H9 (cell line): Measurements from ENCODE around the gene MED23. TPM values are rescaled to one million over a fixed set of nuclear protein-coding genes. Genes with fewer than 3 reads are reported as not detected.

ENCODE experiments used
- DNase-seq: peaks from one replicate; pipeline ENCODE4 v3.0.0-alpha.2; 2017
- H2AFZ ChIP-seq: one replicate; pipeline ENCODE4 v1.6.1; 2013; ENCODE audit warnings: mild to moderate bottlenecking, low read length, control low read depth, moderate library complexity
- H2AK5ac ChIP-seq: 2 replicates; pipeline ENCODE4 v1.6.1; 2013; ENCODE audit warnings: low read length, control low read depth, mixed read lengths; ENCODE audit not compliant: insufficient read length
- H2BK120ac ChIP-seq: one replicate; pipeline ENCODE4 v1.6.1; 2013; ENCODE audit warnings: low read depth, mild to moderate bottlenecking, low read length, control low read depth, inconsistent platforms; ENCODE audit not compliant: poor library complexity, severe bottlenecking
- H2BK12ac ChIP-seq: 2 replicates; pipeline ENCODE4 v1.6.1; 2013; ENCODE audit warnings: low read length, control low read depth, mixed read lengths, low read depth; ENCODE audit not compliant: insufficient read length
- H2BK15ac ChIP-seq: 2 replicates; pipeline ENCODE4 v1.6.1; 2013; ENCODE audit warnings: low read depth, low read length, control low read depth
- H2BK20ac ChIP-seq: one replicate; pipeline ENCODE4 v1.6.1; 2013; ENCODE audit warnings: low read depth, mild to moderate bottlenecking, low read length, control low read depth, inconsistent platforms; ENCODE audit not compliant: poor library complexity, severe bottlenecking
- H2BK5ac ChIP-seq: 2 replicates; pipeline ENCODE4 v1.6.1; 2013; ENCODE audit warnings: low read length, control low read depth, mixed read lengths; ENCODE audit not compliant: insufficient read length
- H3K14ac ChIP-seq: 2 replicates; pipeline ENCODE4 v1.6.1; 2013; ENCODE audit warnings: low read length, control low read depth; ENCODE audit not compliant: insufficient read depth
- H3K18ac ChIP-seq: 2 replicates; pipeline ENCODE4 v1.6.1; 2013; ENCODE audit warnings: low read depth, mild to moderate bottlenecking, mixed read lengths, low read length, control low read depth; ENCODE audit not compliant: insufficient read length
- H3K23ac ChIP-seq: 2 replicates; pipeline ENCODE4 v1.6.1; 2013; ENCODE audit warnings: low read length, control low read depth, mixed read lengths, low read depth; ENCODE audit not compliant: insufficient read length
- H3K23me2 ChIP-seq: 2 replicates; pipeline ENCODE4 v1.6.1; 2013; ENCODE audit warnings: low read depth, mild to moderate bottlenecking, mixed read lengths, low read length, control low read depth; ENCODE audit not compliant: insufficient read length, poor library complexity, severe bottlenecking
- H3K27ac ChIP-seq: 2 replicates; pipeline ENCODE4 v1.5.1; 2013; ENCODE audit warnings: low read length, control low read depth, mixed read lengths, low read depth; ENCODE audit not compliant: insufficient read length
- H3K27me3 ChIP-seq: 2 replicates; pipeline ENCODE4 v1.6.1; 2013; ENCODE audit warnings: low read length, control low read depth, inconsistent platforms; ENCODE audit not compliant: insufficient read depth
- H3K4ac ChIP-seq: 2 replicates; pipeline ENCODE4 v1.6.1; 2013; ENCODE audit warnings: low read depth, mild to moderate bottlenecking, control low read depth, inconsistent platforms, low read length, moderate library complexity
- H3K4me1 ChIP-seq: 2 replicates; pipeline ENCODE4 v1.6.1; 2013; ENCODE audit warnings: low read length, control low read depth, inconsistent platforms; ENCODE audit not compliant: insufficient read depth
- H3K4me2 ChIP-seq: 2 replicates; pipeline ENCODE4 v1.6.1; 2013; ENCODE audit warnings: low read length, control low read depth, mixed read lengths; ENCODE audit not compliant: insufficient read length, insufficient read depth
- H3K56ac ChIP-seq: 2 replicates; pipeline ENCODE4 v1.6.1; 2013; ENCODE audit warnings: low read depth, mild to moderate bottlenecking, mixed read lengths, low read length, control low read depth; ENCODE audit not compliant: insufficient read length
- H3K79me1 ChIP-seq: 2 replicates; pipeline ENCODE4 v1.6.1; 2013; ENCODE audit warnings: low read depth, mild to moderate bottlenecking, moderate library complexity, low read length, control low read depth, inconsistent platforms; ENCODE audit not compliant: insufficient read depth, poor library complexity, severe bottlenecking
- H3K79me2 ChIP-seq: 2 replicates; pipeline ENCODE4 v1.6.1; 2013; ENCODE audit warnings: low read length, control low read depth, inconsistent platforms; ENCODE audit not compliant: insufficient read depth
- H3K9ac ChIP-seq: 2 replicates; pipeline ENCODE4 v1.6.1; 2013; ENCODE audit warnings: low read length, control low read depth, mixed read lengths; ENCODE audit not compliant: insufficient read length; ENCODE audit errors: extremely low read depth
- H3K9me3 ChIP-seq: one replicate; pipeline ENCODE4 v1.6.1; 2013; ENCODE audit warnings: low read depth, low read length, inconsistent platforms; ENCODE audit not compliant: control insufficient read depth
- H3T11ph ChIP-seq: one replicate; pipeline ENCODE4 v1.6.1; 2013; ENCODE audit warnings: mild to moderate bottlenecking, low read length, control low read depth, inconsistent platforms
- H4K20me1 ChIP-seq: one replicate; pipeline ENCODE4 v1.6.1; 2013; ENCODE audit not compliant: control insufficient read depth, insufficient read length, insufficient read depth
- H4K5ac ChIP-seq: 2 replicates; pipeline ENCODE4 v1.6.1; 2013; ENCODE audit warnings: low read depth, mild to moderate bottlenecking, mixed read lengths, low read length, control low read depth; ENCODE audit not compliant: insufficient read length
- H4K8ac ChIP-seq: replicated peaks from 2 replicates; pipeline ENCODE4 v1.6.1; 2013; ENCODE audit warnings: low read length, control low read depth, mixed read lengths, low read depth; ENCODE audit not compliant: insufficient read length
- H4K91ac ChIP-seq: 2 replicates; pipeline ENCODE4 v1.6.1; 2013; ENCODE audit warnings: low read depth, mild to moderate bottlenecking, moderate library complexity, mixed read lengths, low read length, control low read depth; ENCODE audit not compliant: insufficient read length
- H3K27ac Mint-ChIP-seq, 3 experiments: 2 replicates in 2 of 3; 3 replicates in 1 of 3; pipeline ENCODE4 v1.8.0; 2020 to 2021; ENCODE audit warnings: mixed read lengths in 3 of 3, mild to moderate bottlenecking in 1 of 3, moderate library complexity in 1 of 3
- H3K27me3 Mint-ChIP-seq: 2 replicates; pipeline ENCODE4 v1.8.0; 2021; ENCODE audit warnings: low read depth, mild to moderate bottlenecking, moderate library complexity, mixed read lengths
- H3K36me3 Mint-ChIP-seq, 3 experiments: 2 replicates in 2 of 3; 3 replicates in 1 of 3; pipeline ENCODE4 v1.8.0; 2020 to 2021; ENCODE audit warnings: low read depth in 3 of 3, mixed read lengths in 3 of 3; ENCODE audit not compliant: insufficient read depth in 1 of 3
- H3K4me1 Mint-ChIP-seq, 2 experiments: 2 replicates each; pipeline ENCODE4 v1.8.0; 2020; ENCODE audit warnings: mixed read lengths in 2 of 2
- H3K4me3 Mint-ChIP-seq, 2 experiments: 2 replicates in 1 of 2; 3 replicates in 1 of 2; pipeline ENCODE4 v1.8.0; 2020 to 2021; ENCODE audit warnings: mild to moderate bottlenecking in 2 of 2, mixed read lengths in 2 of 2, moderate library complexity in 1 of 2
- H3K9me3 Mint-ChIP-seq, 2 experiments: 2 replicates in 1 of 2; 3 replicates in 1 of 2; pipeline ENCODE4 v1.8.0; 2020; ENCODE audit warnings: mild to moderate bottlenecking in 2 of 2, mixed read lengths in 2 of 2, moderate library complexity in 1 of 2
- CTCF ChIP-seq: fragments of 200-600 bp; sonication (generic); conservative IDR thresholded peaks from 3 replicates; pipeline ENCODE4 v1.8.0; 2021; ENCODE audit warnings: antibody characterized with exemption, mild to moderate bottlenecking
- WGBS: extraction: QIAGEN DNeasy Blood & Tissue Kit; methylation state at CpG from one replicate; pipeline ENCODE4 v1.1.7; 2013; ENCODE audit warnings: missing lambda C conversion rate, low lambda C conversion rate, mixed read lengths; ENCODE audit not compliant: insufficient read length; ENCODE audit errors: extremely low coverage; 5-methylcytosine and 5-hydroxymethylcytosine counted together
- total RNA-seq: library from RNA; stranded (reverse); gene quantifications from 2 replicates; pipeline ENCODE4 v1.2.1, GENCODE V29; 2021

The MED23 gene
- total RNA-seq, 1 experiment from 2014 or later, result 16.2 TPM

- Mint-ChIP-seq H3K4me3 (0 out of 5 replicates have a peak overlapping the region, but pooled peaks of 1 of the 2 experiments have one; percentile 26), H3K27ac (no peak overlapping the region; a peak in 1 of 7 replicates), H3K36me3 (peaks cover 0 to 7% (median 6%) of the 10 kb centered on the region in 3 experiments; a peak in 3 of 7 replicates), H3K27me3 (no peaks in the 10 kb centered on the region), H3K4me1 (peaks cover 10 to 12% of the 10 kb centered on the region in 2 experiments), H3K9me3 (no peaks in the 10 kb centered on the region)
- Histone ChIP-seq H3K27me3 (no peaks in the 10 kb centered on the region), H3K18ac (no peak overlapping the region), H2AFZ (no peak overlapping the region), H3K56ac (no peak overlapping the region), H4K20me1 (no peaks in the 10 kb centered on the region), H3K4me1 (0 out of 2 replicates have a peak, but pooled peaks cover 2% of the 10 kb centered on the region), H2BK5ac (no peak overlapping the region), H2BK15ac (no peak overlapping the region), H3K27ac (no peak overlapping the region), H3K4ac (no peak overlapping the region), H4K5ac (no peak overlapping the region), H3K79me1 (no peaks in the 10 kb centered on the region), H3K9me3 (no peaks in the 10 kb centered on the region), H3K4me2 (no peak overlapping the region), H3K23ac (no peak overlapping the region), H3K14ac (no peak overlapping the region), H3K9ac (no peak overlapping the region), H2AK5ac (no peak overlapping the region), H2BK120ac (no peak overlapping the region), H4K91ac (no peak overlapping the region), H3K79me2 (peaks cover 2% of the 10 kb centered on the region; the same call in 1 of the 2 replicates), H2BK12ac (no peak overlapping the region), H4K8ac (no peak overlapping the region), H3T11ph (no peak overlapping the region), H3K23me2 (no peaks in the 10 kb centered on the region), H2BK20ac (no peak overlapping the region)
- no peak for TF ChIP-seq CTCF
- no CpG with 5 or more reads among the region's 1 CpG for whole genome bisulfite sequencing
- DNase-seq, result no peak
Measured at GRCh38 chr6:131628726-131629125, 684 bp upstream of the MED23 start.
